ENCODE data around the gene FAM50A. TPM values are rescaled to one million over a fixed set of nuclear protein-coding genes. Genes with fewer than 3 reads are reported as not detected.

Gene FAM50A
- total RNA-seq, 1 donor from 2014 or later: 92.2 TPM

GRCh38 chrX:154472685-154473632 is 29.0 kb downstream of the FAM50A start:
- no peaks in the 10 kb centered on the region for H3K27me3 Mint-ChIP-seq (ENCODE audit: unreplicated experiment)
- H3K4me3 Mint-ChIP-seq (ENCODE audit: unreplicated experiment): no peak overlapping the region
- H3K4me1 Mint-ChIP-seq (ENCODE audit: unreplicated experiment): peaks cover under 1% of the 10 kb centered on the region
- H3K27ac Mint-ChIP-seq (ENCODE audit: unreplicated experiment): no peak overlapping the region
- TF ChIP-seq CTCF (IDR thresholded peaks at IDR 0.05): no peak
- DNase-seq (ENCODE audit: extremely low spot score, unreplicated experiment): no peak
- H3K9me3 Mint-ChIP-seq (ENCODE audit: unreplicated experiment): no peaks in the 10 kb centered on the region
- H3K36me3 Mint-ChIP-seq (ENCODE audit: unreplicated experiment): peaks cover 14% of the 10 kb centered on the region

- Mint-ChIP-seq H3K9me3 (ENCODE audit: unreplicated experiment) (no peaks in the 10 kb centered on the region), H3K4me3 (ENCODE audit: unreplicated experiment) (no peak overlapping the region), H3K36me3 (ENCODE audit: unreplicated experiment) (peaks cover 14% of the 10 kb centered on the region), H3K27ac (ENCODE audit: unreplicated experiment) (no peak overlapping the region), H3K4me1 (ENCODE audit: unreplicated experiment) (peaks cover 2% of the 10 kb centered on the region), H3K27me3 (ENCODE audit: unreplicated experiment) (no peaks in the 10 kb centered on the region)
- no peak for TF ChIP-seq CTCF (IDR thresholded peaks at IDR 0.05)
- no peak for DNase-seq (ENCODE audit: extremely low spot score, unreplicated experiment)
Observed at GRCh38 chrX:154473683-154474082, 29.7 kb downstream of the FAM50A start.

GRCh38 chrX:154476821-154477220 is 32.9 kb downstream of the FAM50A start:
- Mint-ChIP-seq H3K4me3 (ENCODE audit: unreplicated experiment) (no peak overlapping the region), H3K27me3 (ENCODE audit: unreplicated experiment) (no peaks in the 10 kb centered on the region), H3K27ac (ENCODE audit: unreplicated experiment) (no peak overlapping the region), H3K36me3 (ENCODE audit: unreplicated experiment) (peaks cover 6% of the 10 kb centered on the region), H3K4me1 (ENCODE audit: unreplicated experiment) (peaks cover 2% of the 10 kb centered on the region), H3K9me3 (ENCODE audit: unreplicated experiment) (no peaks in the 10 kb centered on the region)
- no peak for TF ChIP-seq CTCF (IDR thresholded peaks at IDR 0.05)
- no peak for DNase-seq (ENCODE audit: extremely low spot score, unreplicated experiment)

- Mint-ChIP-seq H3K27ac (ENCODE audit: unreplicated experiment) (peak overlapping the region; percentile 62), H3K27me3 (ENCODE audit: unreplicated experiment) (no peaks in the 10 kb centered on the region), H3K4me1 (ENCODE audit: unreplicated experiment) (peaks cover 2% of the 10 kb centered on the region), H3K9me3 (ENCODE audit: unreplicated experiment) (no peaks in the 10 kb centered on the region), H3K4me3 (ENCODE audit: unreplicated experiment) (peak overlapping the region; percentile 76), H3K36me3 (ENCODE audit: unreplicated experiment) (peaks cover 6% of the 10 kb centered on the region)
- DNase-seq (ENCODE audit: extremely low spot score, unreplicated experiment): peak; percentile 83
- TF ChIP-seq CTCF (IDR thresholded peaks at IDR 0.05): no peak
Observed at GRCh38 chrX:154477891-154478477, 34.0 kb downstream of the FAM50A start.

Data from osteocyte (in vitro differentiated cells).